Measurements from ENCODE around the gene POTEI.
"Not testable (repeated sequence)": the region's sequence is repeated elsewhere in the genome, so short reads cannot be mapped to it uniquely, and the experiment has no call there.

DNA sequence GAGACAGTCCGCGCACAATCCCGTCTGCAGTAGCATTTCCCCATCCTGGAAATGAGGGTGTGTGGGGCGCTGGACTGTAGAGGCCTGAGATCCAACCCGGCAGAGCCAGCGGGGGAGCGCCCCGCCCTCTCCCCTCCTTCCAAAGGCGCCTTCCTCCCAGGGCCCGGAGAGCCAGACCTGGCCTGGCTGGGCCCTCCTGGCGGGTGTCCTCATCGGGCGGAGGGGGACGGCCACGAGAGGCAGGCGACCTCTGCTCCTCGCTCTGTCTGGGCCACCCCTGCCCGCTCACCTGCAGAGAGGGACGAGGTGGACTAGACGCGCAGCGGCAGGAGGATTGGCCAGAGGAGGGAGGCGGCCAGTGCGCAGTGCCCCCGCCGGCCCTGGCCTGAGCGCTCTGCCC, 40.3 kb upstream of the POTEI start:
- TF ChIP-seq SNAI2 (CRISPR knock-in tag; IDR thresholded peaks at IDR 0.05); ZNF8 (CRISPR knock-in tag; IDR thresholded peaks at IDR 0.05); ARNTL (CRISPR knock-in tag; IDR thresholded peaks at IDR 0.05; ENCODE audit: borderline replicate concordance, low read depth); ZNF565 (CRISPR knock-in tag; conservative IDR thresholded peaks at IDR 0.05; ENCODE audit: low read depth); OSR1 (CRISPR knock-in tag; IDR thresholded peaks at IDR 0.05); CSDC2 (CRISPR knock-in tag; IDR thresholded peaks at IDR 0.05); ZFP30 (CRISPR knock-in tag; IDR thresholded peaks at IDR 0.05); BACH2 (CRISPR knock-in tag; IDR thresholded peaks at IDR 0.05; ENCODE audit: borderline replicate concordance); TCF4 (CRISPR knock-in tag; IDR thresholded peaks at IDR 0.05; ENCODE audit: borderline replicate concordance): not testable (repeated sequence)
- TF ChIP-seq, protein P1, sequence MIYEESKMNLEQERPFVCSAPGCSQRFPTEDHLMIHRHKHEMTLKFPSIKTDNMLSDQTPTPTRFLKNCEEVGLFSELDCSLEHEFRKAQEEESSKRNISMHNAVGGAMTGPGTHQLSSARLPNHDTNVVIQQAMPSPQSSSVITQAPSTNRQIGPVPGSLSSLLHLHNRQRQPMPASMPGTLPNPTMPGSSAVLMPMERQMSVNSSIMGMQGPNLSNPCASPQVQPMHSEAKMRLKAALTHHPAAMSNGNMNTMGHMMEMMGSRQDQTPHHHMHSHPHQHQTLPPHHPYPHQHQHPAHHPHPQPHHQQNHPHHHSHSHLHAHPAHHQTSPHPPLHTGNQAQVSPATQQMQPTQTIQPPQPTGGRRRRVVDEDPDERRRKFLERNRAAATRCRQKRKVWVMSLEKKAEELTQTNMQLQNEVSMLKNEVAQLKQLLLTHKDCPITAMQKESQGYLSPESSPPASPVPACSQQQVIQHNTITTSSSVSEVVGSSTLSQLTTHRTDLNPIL (CRISPR knock-in tag; IDR thresholded peaks at IDR 0.05; ENCODE audit: low read depth) = not testable (repeated sequence)
- TF ChIP-seq, protein P2, sequence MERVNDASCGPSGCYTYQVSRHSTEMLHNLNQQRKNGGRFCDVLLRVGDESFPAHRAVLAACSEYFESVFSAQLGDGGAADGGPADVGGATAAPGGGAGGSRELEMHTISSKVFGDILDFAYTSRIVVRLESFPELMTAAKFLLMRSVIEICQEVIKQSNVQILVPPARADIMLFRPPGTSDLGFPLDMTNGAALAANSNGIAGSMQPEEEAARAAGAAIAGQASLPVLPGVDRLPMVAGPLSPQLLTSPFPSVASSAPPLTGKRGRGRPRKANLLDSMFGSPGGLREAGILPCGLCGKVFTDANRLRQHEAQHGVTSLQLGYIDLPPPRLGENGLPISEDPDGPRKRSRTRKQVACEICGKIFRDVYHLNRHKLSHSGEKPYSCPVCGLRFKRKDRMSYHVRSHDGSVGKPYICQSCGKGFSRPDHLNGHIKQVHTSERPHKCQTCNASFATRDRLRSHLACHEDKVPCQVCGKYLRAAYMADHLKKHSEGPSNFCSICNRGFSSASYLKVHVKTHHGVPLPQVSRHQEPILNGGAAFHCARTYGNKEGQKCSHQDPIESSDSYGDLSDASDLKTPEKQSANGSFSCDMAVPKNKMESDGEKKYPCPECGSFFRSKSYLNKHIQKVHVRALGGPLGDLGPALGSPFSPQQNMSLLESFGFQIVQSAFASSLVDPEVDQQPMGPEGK (CRISPR knock-in tag; IDR thresholded peaks at IDR 0.05; ENCODE audit: borderline replicate concordance) = not testable (repeated sequence)
- TF ChIP-seq, protein P3, sequence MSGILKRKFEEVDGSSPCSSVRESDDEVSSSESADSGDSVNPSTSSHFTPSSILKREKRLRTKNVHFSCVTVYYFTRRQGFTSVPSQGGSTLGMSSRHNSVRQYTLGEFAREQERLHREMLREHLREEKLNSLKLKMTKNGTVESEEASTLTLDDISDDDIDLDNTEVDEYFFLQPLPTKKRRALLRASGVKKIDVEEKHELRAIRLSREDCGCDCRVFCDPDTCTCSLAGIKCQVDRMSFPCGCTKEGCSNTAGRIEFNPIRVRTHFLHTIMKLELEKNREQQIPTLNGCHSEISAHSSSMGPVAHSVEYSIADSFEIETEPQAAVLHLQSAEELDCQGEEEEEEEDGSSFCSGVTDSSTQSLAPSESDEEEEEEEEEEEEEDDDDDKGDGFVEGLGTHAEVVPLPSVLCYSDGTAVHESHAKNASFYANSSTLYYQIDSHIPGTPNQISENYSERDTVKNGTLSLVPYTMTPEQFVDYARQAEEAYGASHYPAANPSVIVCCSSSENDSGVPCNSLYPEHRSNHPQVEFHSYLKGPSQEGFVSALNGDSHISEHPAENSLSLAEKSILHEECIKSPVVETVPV (CRISPR knock-in tag; IDR thresholded peaks at IDR 0.05) = not testable (repeated sequence)

Data from SK-N-SH treated with all-trans-retinoic acid at 6 μM for 48 hours (cell line).